ENCODE data around the gene NDUFS6.

DNA sequence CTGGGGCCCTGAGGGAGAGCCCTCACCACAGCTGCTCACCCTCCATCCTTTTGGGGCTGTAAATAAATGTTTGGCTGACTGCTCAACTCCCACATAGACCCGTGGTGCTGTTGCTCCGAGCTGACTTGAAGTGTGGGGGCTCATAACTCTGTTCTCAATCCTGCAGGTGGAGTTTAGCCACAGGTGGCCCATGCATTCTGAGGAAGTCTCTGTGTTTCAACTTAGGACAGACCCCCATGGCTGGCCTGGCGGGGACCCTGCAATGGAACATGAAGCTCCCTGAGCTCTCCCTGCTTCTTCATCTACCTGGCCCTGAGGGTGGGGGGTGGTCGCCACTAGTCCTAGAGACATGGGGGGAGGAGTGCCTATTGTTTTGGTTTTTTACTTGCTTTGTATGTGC, 19.7 kb downstream of the NDUFS6 start:
- no peak for TF ChIP-seq GATA2 (IDR thresholded peaks at IDR 0.05; ENCODE audit: low read depth, low read length)
- TF ChIP-seq GATA3 (IDR thresholded peaks at IDR 0.05; ENCODE audit: low read depth, low read length), result no peak

All from SH-SY5Y (cell line).